Mucosa of rectum (tissue), 2 donors: ENCODE data around the gene PRSS22.
A peak's percentile ranks its signal among the peaks of the same experiment; 100 is the strongest.

Source experiments
- H3K27ac ChIP-seq, 2 donors: one replicate each; pipeline ENCODE4 v1.7.0; 2013; ENCODE audit warnings: inconsistent platforms in 2 of 2, low read depth in 2 of 2, low read length in 2 of 2
- H3K27me3 ChIP-seq, 2 donors: one replicate each; pipeline ENCODE4 v1.7.0; 2013; ENCODE audit warnings: low read length in 2 of 2; ENCODE audit not compliant: control insufficient read depth in 2 of 2, insufficient read depth in 2 of 2
- H3K36me3 ChIP-seq, 2 donors: one replicate each; pipeline ENCODE4 v1.7.0; 2013; ENCODE audit warnings: low read length in 2 of 2; ENCODE audit not compliant: control insufficient read depth in 2 of 2, insufficient read depth in 2 of 2
- H3K4me1 ChIP-seq, 2 donors: one replicate each; pipeline ENCODE4 v1.7.0; 2013; ENCODE audit warnings: low read length in 2 of 2, mild to moderate bottlenecking in 1 of 2; ENCODE audit not compliant: control insufficient read depth in 2 of 2, insufficient read depth in 2 of 2
- H3K4me3 ChIP-seq, 2 donors: one replicate each; pipeline ENCODE4 v1.7.0; 2013; ENCODE audit warnings: low read length in 2 of 2
- H3K9ac ChIP-seq, 2 donors: one replicate each; pipeline ENCODE4 v1.7.0; 2013; ENCODE audit warnings: low read length in 2 of 2, low read depth in 1 of 2, mild to moderate bottlenecking in 1 of 2
- H3K9me3 ChIP-seq, 2 donors: one replicate each; pipeline ENCODE4 v1.7.0; 2013; ENCODE audit warnings: low read length in 2 of 2; ENCODE audit not compliant: control insufficient read depth in 2 of 2
- donor health status: healthy.
- donor health status: Normal muscosa, but diverticular disease.

The PRSS22 gene

DNA sequence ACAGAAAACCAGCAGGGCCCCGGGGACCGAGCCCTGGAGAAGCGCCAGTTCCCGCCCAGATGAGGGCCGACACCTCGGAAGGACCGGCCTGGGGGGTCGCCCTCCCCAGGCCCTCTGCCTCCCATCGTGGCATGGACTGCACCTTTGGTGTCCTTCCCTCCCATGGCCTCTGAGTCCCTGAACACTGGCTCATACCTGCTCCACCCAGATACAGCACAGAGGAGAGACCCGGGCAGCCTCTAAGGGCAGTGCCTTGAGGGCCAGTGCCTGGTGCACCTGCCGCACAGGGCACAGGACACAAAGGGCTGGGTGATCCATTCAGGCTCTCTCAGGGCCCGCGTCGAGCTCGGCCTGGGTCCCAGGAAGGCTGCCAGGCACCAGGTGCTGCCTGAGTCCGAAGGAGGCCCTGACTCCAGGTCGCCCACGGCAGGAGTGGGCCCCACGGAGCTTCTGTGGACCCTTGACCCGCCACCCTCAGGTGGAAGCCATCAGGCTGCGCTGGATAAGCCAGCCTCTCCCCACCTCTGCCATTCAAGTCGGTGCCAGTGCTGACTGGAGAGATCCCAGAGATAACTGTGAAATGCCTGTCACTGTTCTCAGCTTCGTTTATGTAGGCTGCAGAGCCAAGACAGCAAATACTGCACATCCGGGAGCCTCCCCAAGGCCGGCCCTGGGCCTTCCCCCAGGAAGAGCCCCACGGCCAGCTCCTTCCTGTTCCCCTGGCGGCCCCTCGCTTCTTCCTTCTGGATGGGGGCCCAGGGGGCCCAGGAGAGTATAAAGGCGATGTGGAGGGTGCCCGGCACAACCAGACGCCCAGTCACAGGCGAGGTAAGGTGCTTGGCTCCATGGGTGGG is 28.2 kb downstream of the PRSS22 start, which contains the start of gene ZG16B:
ZG16B (plus strand) TSS at position 803 of the 854 bp plus-strand sequence. CDS start 139 bp downstream, outside the sequence.
- H3K4me3 ChIP-seq = peak within 1 kb of the TSS; percentile 25 to 50
- H3K9ac ChIP-seq = peak within 1 kb of the TSS; percentile 41 to 65
- H3K36me3 ChIP-seq = no peaks in the 10 kb centered on the region
- H3K27ac ChIP-seq = peak within 1 kb of the TSS; percentile 61 to 91
- H3K9me3 ChIP-seq = no peaks in the 10 kb centered on the region
- H3K27me3 ChIP-seq = no peaks in the 10 kb centered on the region
- H3K4me1 ChIP-seq = peaks cover 8 to 16% of the 10 kb centered on the region in 2 donors

DNA sequence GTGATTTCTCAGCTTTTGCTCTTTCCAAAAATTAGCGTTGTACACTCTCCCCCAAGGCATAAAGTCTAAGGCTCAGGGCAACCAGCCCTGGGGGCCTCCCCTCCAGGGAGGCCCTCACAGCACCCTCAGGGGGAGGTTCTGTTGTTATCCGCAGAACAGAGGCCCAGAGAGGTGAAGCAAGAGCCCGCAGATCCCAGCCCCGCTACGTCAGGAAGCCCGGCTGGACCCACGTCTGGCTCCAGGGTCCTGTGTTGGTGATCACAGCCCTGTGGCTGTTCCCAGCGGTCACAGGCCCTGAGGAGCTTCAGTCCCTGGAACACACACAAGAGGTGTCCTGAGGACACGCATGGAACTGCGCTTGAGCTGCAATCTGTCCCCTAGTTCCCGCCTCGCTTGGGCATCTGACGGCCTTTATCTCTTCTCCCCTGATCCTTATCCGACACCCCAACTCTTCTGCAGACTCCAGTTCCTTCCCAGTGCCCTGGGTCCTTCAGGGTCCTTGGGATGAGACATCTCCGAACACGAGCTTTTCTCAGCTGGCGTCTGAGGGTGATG is 29.0 kb downstream of the PRSS22 start:
- Histone ChIP-seq H3K36me3 (no peaks in the 10 kb centered on the region), H3K27ac (peak overlapping the region; percentile 61 to 91), H3K9ac (no peak overlapping the region), H3K4me3 (no peak overlapping the region), H3K4me1 (peaks cover 8 to 16% of the 10 kb centered on the region in 2 donors), H3K27me3 (no peaks in the 10 kb centered on the region), H3K9me3 (no peaks in the 10 kb centered on the region)

DNA sequence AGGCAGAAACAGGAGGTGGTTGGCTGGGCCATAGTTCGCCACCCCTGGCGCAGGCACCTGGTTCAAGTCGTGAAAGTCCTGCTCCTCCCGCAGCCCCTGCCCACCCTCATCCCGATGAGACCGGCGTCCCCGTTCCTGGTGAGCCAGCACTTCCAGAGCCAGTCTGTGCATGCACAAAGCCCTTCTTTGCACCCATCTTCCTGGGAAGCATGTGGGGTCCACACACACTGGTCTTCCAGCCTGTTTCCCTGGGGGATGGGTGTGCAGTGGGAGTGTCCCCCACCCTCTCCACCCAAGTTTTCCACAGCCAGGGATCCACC is 29.5 kb downstream of the PRSS22 start:
- Histone ChIP-seq H3K27ac (no peak overlapping the region), H3K4me1 (peaks cover 8 to 16% of the 10 kb centered on the region in 2 donors), H3K9ac (no peak overlapping the region), H3K27me3 (no peaks in the 10 kb centered on the region), H3K4me3 (no peak overlapping the region), H3K36me3 (no peaks in the 10 kb centered on the region), H3K9me3 (no peaks in the 10 kb centered on the region)

DNA sequence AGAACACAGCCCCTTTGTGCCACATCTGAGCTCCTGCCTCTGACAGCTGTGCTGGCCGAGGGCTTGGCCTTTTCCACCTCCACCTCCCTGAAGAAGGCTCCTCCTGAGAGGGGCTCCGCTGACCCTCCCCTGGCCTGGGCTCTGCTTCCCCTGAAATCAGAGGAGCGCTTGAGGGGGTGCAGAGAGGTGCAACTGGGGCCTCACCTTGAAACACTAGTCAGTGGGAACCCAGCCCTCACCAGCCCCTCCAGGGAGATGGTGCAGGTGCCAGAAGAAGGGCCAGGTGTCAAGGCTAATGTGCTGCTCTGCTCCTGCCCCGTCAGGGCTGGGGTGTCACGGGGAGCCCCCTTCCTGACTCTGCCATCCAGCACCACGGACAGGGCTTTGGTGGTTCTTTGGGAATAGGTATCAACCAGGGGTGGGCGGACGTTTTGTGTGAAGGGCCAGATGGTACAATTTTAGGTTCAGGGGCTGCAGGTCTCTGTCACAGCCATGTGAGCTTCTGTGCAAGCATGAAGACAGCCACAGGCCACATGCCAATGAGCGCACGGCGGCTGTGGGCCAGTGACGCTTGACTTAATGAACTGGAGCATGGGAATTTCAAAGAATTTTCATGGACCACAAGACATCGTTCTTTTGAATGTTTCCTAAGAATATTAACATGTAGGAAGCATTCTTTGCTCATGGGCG is 30.0 kb downstream of the PRSS22 start:
- Histone ChIP-seq H3K9ac (no peak overlapping the region), H3K36me3 (no peaks in the 10 kb centered on the region), H3K9me3 (no peaks in the 10 kb centered on the region)

DNA sequence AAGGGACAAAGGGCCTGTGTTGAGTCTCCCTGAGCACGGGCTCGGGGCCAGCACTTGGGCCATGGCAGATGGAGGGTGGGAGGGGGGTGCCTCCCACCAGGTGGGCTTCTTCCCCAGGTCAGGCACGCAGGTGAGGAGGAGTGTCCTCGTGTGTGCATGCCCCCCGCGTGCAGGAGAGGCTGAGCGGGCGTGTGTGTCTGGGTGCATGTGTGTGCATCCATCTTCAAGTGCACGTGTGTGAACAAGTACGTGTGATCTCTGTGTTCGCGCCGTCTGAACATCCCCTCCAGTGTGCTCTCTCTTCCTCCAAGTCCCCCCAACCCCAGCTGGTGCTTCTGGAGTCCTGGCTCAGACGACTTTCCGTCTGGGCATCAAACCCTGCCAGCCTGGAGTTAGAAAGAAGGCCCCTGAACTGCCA is 30.6 kb downstream of the PRSS22 start:
- Histone ChIP-seq H3K9ac (no peak overlapping the region), H3K27me3 (no peaks in the 10 kb centered on the region), H3K4me3 (no peak overlapping the region), H3K27ac (no peak overlapping the region), H3K4me1 (peaks cover 8 to 19% of the 10 kb centered on the region in 2 donors), H3K36me3 (no peaks in the 10 kb centered on the region), H3K9me3 (no peaks in the 10 kb centered on the region)

More for the DNA sequence above, 30.0 kb downstream of the PRSS22 start:
- peaks cover 8 to 19% of the 10 kb centered on the region in 2 donors for H3K4me1 ChIP-seq
- H3K27me3 ChIP-seq = no peaks in the 10 kb centered on the region
- no peak overlapping the region for H3K27ac ChIP-seq
- no peak overlapping the region for H3K4me3 ChIP-seq

DNA sequence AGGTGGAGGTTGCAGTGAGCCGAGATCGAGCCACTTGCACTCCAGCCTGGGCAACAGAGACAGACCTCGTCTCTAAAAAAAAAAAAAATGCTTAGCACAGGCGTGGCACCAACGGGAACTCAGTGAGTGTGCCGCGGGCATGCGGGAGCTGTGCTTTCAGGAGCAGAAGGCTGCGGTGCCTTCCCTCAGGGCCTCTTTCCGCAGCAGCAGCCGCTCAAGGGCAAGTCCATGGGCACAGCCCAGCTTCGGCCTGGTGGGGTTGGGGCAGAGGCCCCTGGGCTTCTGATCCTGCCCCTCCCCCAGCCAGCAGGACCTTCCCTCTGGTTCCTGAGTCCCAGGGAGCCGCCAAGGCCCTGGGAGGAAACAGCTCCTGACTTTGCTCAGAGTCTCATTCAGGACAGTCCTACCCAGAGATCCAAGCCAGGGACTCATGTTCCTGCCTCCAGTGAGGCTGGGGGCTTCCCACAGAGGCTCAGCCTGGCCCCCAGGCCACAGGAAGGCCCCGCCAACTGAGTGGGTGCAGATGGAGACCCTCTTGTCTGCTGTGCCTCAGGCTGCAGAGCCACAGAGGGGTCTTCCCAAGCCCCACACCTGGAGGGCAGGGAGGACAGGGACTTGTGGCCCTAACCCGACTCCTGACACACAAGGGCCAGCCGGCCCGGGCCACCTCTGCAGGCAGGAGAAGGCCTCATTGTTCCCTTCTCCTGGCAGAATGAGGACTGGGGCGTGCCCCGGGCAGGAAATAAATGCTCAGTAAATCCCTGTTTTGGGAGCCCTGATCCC is 31.2 kb downstream of the PRSS22 start:
- Histone ChIP-seq H3K36me3 (no peaks in the 10 kb centered on the region), H3K4me3 (no peak overlapping the region), H3K27ac (no peak overlapping the region), H3K9ac (no peak overlapping the region), H3K27me3 (no peaks in the 10 kb centered on the region), H3K4me1 (peaks cover 8 to 19% of the 10 kb centered on the region in 2 donors), H3K9me3 (no peaks in the 10 kb centered on the region)

DNA sequence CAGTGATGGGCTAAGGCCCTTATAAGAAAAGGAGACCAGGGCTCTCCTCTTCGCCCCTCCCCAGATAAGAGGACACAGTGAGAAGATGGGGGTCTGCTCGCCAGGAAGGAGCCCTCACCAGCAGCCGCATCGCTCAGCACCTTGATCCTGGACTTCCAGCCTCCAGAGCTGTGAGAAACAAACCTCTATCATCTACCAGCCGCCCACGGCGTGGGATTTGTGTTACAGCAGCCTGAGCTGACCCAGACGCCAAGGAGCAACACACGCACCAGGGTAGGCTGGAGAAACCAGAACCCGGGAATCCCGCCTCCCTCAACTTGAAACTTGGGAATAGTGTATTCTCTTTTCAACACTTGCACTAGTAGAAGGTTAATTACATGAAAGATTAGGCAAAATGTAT is 32.1 kb downstream of the PRSS22 start:
- H3K9ac ChIP-seq = no peak overlapping the region
- H3K4me1 ChIP-seq = peaks cover 8 to 17% of the 10 kb centered on the region in 2 donors
- no peaks in the 10 kb centered on the region for H3K9me3 ChIP-seq
- H3K36me3 ChIP-seq = no peaks in the 10 kb centered on the region
- H3K27me3 ChIP-seq = no peaks in the 10 kb centered on the region
- H3K4me3 ChIP-seq = no peak overlapping the region
- no peak overlapping the region for H3K27ac ChIP-seq

DNA sequence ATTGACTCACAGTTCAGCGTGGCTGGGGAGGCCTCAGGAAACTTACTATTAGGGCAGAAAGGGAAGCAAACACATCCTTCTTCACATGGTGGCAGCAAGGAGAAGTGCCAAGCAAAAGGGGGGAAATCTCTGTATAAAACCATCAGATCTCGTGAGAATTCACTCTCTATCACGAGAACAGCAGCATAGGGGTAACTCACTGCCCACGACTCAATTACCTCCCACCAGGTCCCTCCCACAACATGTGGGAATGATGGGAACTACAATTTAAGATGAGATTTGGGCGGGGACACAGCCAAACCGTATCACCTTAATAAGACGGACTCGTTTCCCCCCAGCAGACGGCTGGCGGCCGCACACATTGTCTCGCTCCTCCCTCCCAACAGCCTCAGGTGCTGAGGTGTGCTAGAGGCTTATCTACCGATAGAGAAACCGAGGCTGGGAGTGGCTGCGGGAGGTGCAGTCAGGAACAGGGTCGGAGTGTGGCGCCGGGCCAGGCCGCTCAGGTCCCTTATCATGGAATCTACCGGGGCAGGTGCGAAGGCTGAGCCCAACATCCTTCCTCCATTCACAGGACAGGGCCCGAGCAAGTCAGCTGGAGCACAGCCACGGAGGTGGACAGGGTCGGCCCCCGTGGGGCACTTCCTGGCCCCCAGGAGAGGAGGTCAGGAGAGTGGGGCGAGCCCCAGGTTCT is 32.8 kb downstream of the PRSS22 start:
- H3K27ac ChIP-seq = no peak overlapping the region
- peaks cover 6 to 11% of the 10 kb centered on the region in 2 donors for H3K4me1 ChIP-seq
- H3K4me3 ChIP-seq = no peak overlapping the region
- no peaks in the 10 kb centered on the region for H3K27me3 ChIP-seq
- H3K36me3 ChIP-seq = no peaks in the 10 kb centered on the region
- no peaks in the 10 kb centered on the region for H3K9me3 ChIP-seq
- no peak overlapping the region for H3K9ac ChIP-seq

DNA sequence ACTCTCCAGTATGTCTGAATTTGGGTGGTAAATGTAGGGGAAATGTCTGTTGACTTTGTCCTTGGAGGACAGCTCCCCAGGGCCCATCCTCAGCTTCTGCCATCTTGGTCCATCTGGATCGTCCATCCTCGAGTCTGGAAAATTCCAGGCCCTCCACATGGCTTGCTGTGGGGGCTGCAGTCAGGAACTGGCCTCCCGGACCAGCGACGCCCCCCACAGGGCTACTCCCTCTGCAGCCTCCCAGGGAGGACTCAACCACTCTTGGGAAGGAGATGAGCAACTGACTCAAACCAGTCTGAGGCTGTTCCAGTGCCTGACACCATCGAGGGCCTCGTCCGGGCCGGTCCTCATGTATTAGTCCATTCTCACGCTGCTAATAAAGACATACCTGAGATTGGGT is 33.3 kb downstream of the PRSS22 start:
- Histone ChIP-seq H3K27ac (no peak overlapping the region), H3K27me3 (no peaks in the 10 kb centered on the region), H3K36me3 (no peaks in the 10 kb centered on the region), H3K4me3 (no peak overlapping the region), H3K9me3 (no peaks in the 10 kb centered on the region), H3K4me1 (peaks cover under 1 to 8% of the 10 kb centered on the region in 2 donors), H3K9ac (no peak overlapping the region)
